Hepatocyte (in vitro differentiated cells): ENCODE measurements around the gene LARP6. TPM values are rescaled to one million over a fixed set of nuclear protein-coding genes. Genes with fewer than 3 reads are reported as not detected.
A peak's percentile ranks its signal among the peaks of the same experiment; 100 is the strongest.

ENCODE experiments used
- DNase-seq: peaks from one replicate; pipeline ENCODE4 v3.0.0-alpha.2; 2016; ENCODE audit warnings: low spot score
- H2AFZ ChIP-seq: fragments of 200-600 bp; sonication (generic); 2 replicates; pipeline ENCODE4 v1.6.0; 2016; ENCODE audit warnings: antibody characterized with exemption, mild to moderate bottlenecking
- H3K27ac ChIP-seq: fragments of 200-600 bp; sonication (generic); 2 replicates; pipeline ENCODE4 v1.5.1; 2016; ENCODE audit warnings: mild to moderate bottlenecking
- H3K27me3 ChIP-seq: fragments of 200-600 bp; sonication (generic); 2 replicates; pipeline ENCODE4 v1.6.1; 2016
- H3K36me3 ChIP-seq: fragments of 200-600 bp; sonication (generic); replicated peaks from 2 replicates; pipeline ENCODE4 v1.5.1; 2016; ENCODE audit warnings: low read depth; ENCODE audit not compliant: insufficient read depth
- H3K4me1 ChIP-seq: fragments of 200-600 bp; sonication (generic); 2 replicates; pipeline ENCODE4 v1.5.1; 2016; ENCODE audit warnings: mild to moderate bottlenecking, moderate library complexity; ENCODE audit not compliant: insufficient read depth
- H3K4me2 ChIP-seq: fragments of 200-600 bp; sonication (generic); 2 replicates; pipeline ENCODE4 v1.6.0; 2016
- H3K4me3 ChIP-seq: fragments of 200-600 bp; sonication (generic); 2 replicates; pipeline ENCODE4 v1.5.1; 2016; ENCODE audit warnings: mild to moderate bottlenecking
- H3K79me2 ChIP-seq: fragments of 200-600 bp; sonication (generic); 2 replicates; pipeline ENCODE4 v1.6.0; 2017; ENCODE audit warnings: mild to moderate bottlenecking
- H3K9me2 ChIP-seq: fragments of 200-600 bp; sonication (generic); replicated peaks from 2 replicates; pipeline ENCODE4 v1.6.0; 2017; ENCODE audit warnings: mild to moderate bottlenecking; ENCODE audit not compliant: insufficient read depth
- H3K9me3 ChIP-seq: fragments of 200-600 bp; sonication (generic); 2 replicates; pipeline ENCODE4 v1.5.1; 2016; ENCODE audit warnings: low read depth, mild to moderate bottlenecking
- H4K20me1 ChIP-seq: fragments of 200-600 bp; sonication (generic); 2 replicates; pipeline ENCODE4 v1.6.0; 2016; ENCODE audit warnings: mild to moderate bottlenecking; ENCODE audit not compliant: insufficient read depth, poor library complexity, severe bottlenecking
- CTCF ChIP-seq: fragments of 200-600 bp; sonication (generic); IDR thresholded peaks from 2 replicates; pipeline ENCODE4 v1.5.1; 2016; ENCODE audit warnings: antibody characterized with exemption, mild to moderate bottlenecking; ENCODE audit not compliant: poor library complexity
- EZH2 ChIP-seq: fragments of 200-600 bp; sonication (generic); IDR thresholded peaks from 2 replicates; pipeline ENCODE4 v1.6.1; 2016; ENCODE audit warnings: antibody characterized with exemption, mild to moderate bottlenecking, borderline replicate concordance
- EZH2phosphoT487 ChIP-seq: fragments of 200-600 bp; sonication (generic); IDR thresholded peaks from one replicate; pipeline ENCODE4 v1.6.1; 2018; ENCODE audit warnings: antibody characterized with exemption, mild to moderate bottlenecking, low read depth, moderate library complexity; ENCODE audit not compliant: unreplicated experiment, severe bottlenecking
- WGBS: methylation state at CpG from one replicate; pipeline ENCODE4 v1.1.6; 2016; ENCODE audit warnings: low lambda C conversion rate; ENCODE audit errors: missing lambda C conversion rate; 5-methylcytosine and 5-hydroxymethylcytosine counted together
- polyA plus RNA-seq: library from polyadenylated mRNA; unstranded; fragments of >200 nt; fragmentation: Nextera tagmentation; extraction: Ambion mirVana; gene quantifications from 2 replicates; pipeline ENCODE4 v1.2.1, GENCODE V29; 2016
- total RNA-seq: library from RNA; depleted of rRNA; stranded (reverse); fragments of >200 nt; gene quantifications from 2 replicates; pipeline ENCODE4 v1.2.3, GENCODE V29; 2014

Gene LARP6
- total RNA-seq = 31.9 and 45.9 TPM in 2 replicates
- 50.0 and 55.9 TPM in 2 replicates for polyA plus RNA-seq

GRCh38 chr15:70853973-70854665 is at the start of gene LARP6:
TSS of gene LARP6 (minus strand) at chr15:70854157. CDS start at chr15:70854088, 69 bp downstream.
- peak; percentile 82 for DNase-seq
- Histone ChIP-seq H3K79me2 (peaks cover 35% of the 10 kb centered on the region), H3K27ac (peak within 1 kb of the TSS; percentile 97), H3K4me3 (peak within 1 kb of the TSS; percentile 91), H3K4me2 (peak within 1 kb of the TSS; percentile 93), H3K27me3 (no peaks in the 10 kb centered on the region), H3K36me3 (no peaks in the 10 kb centered on the region), H4K20me1 (no peaks in the 10 kb centered on the region), H3K9me3 (no peaks in the 10 kb centered on the region), H3K9me2 (no peaks in the 10 kb centered on the region), H3K4me1 (peaks cover 15% of the 10 kb centered on the region), H2AFZ (peak within 1 kb of the TSS; percentile 93)
- 4% methylated on average over 18 of the region's 78 CpGs for WGBS
- TF ChIP-seq EZH2 = no peak
- no peak for TF ChIP-seq CTCF
- TF ChIP-seq EZH2phosphoT487 = no peak

- H3K27ac ChIP-seq = peak overlapping the region; percentile 90
- H3K4me3 ChIP-seq = no peak overlapping the region
- TF ChIP-seq EZH2phosphoT487 (no peak), CTCF (no peak), EZH2 (no peak)
- H3K9me3 ChIP-seq = no peaks in the 10 kb centered on the region
- H3K27me3 ChIP-seq = no peaks in the 10 kb centered on the region
- WGBS = 69% methylated on average over 1 of the region's 1 CpG
- no peaks in the 10 kb centered on the region for H4K20me1 ChIP-seq
- no peaks in the 10 kb centered on the region for H3K79me2 ChIP-seq
- H3K9me2 ChIP-seq = no peaks in the 10 kb centered on the region
- H3K4me2 ChIP-seq = no peak overlapping the region
- H3K4me1 ChIP-seq = no peaks in the 10 kb centered on the region
- no peak overlapping the region for H2AFZ ChIP-seq
- DNase-seq = peak; percentile 79
- H3K36me3 ChIP-seq = no peaks in the 10 kb centered on the region
Observed at GRCh38 chr15:70902107-70902506, 48.1 kb upstream of the LARP6 start.

GRCh38 chr15:70892912-70893560 is 39.1 kb upstream of the LARP6 start:
- H3K4me3 ChIP-seq = peak overlapping the region; percentile 58
- H3K27me3 ChIP-seq = no peaks in the 10 kb centered on the region
- H3K4me2 ChIP-seq = peak overlapping the region; percentile 93
- TF ChIP-seq EZH2 = no peak
- peak; percentile 71 for TF ChIP-seq CTCF
- H3K36me3 ChIP-seq = no peaks in the 10 kb centered on the region
- H3K9me2 ChIP-seq = no peaks in the 10 kb centered on the region
- H2AFZ ChIP-seq = peak overlapping the region; percentile 78
- no peaks in the 10 kb centered on the region for H3K9me3 ChIP-seq
- 7% methylated on average over 10 of the region's 10 CpGs for WGBS
- H3K27ac ChIP-seq = peak overlapping the region; percentile 61
- H3K4me1 ChIP-seq = no peaks in the 10 kb centered on the region
- no peaks in the 10 kb centered on the region for H4K20me1 ChIP-seq
- no peaks in the 10 kb centered on the region for H3K79me2 ChIP-seq
- DNase-seq = peak; percentile 63
